Aorta (tissue), 4 donors: ENCODE data around the gene GPR155. TPM values are rescaled to one million over a fixed set of nuclear protein-coding genes. Genes with fewer than 3 reads are reported as not detected.

ENCODE experiments used
- polyA plus RNA-seq, 2 donors: library from polyadenylated mRNA; stranded (reverse); fragments of 200-250 nt; gene quantifications; one replicate each; pipeline ENCODE4 v1.2.3, GENCODE V29; 2013
- total RNA-seq, 2 donors: library from RNA; stranded (reverse); fragmentation: NEBNext Ultra II Directional; extraction: Animal tissue kit (Norgen Biotek cat#: 25700); gene quantifications; one replicate each; pipeline ENCODE4 v1.2.1, GENCODE V29; 2021
- donor health status: healthy with polysubstance abuse.
- donor health status: Bipolar disorder and iron deficiency.
- donor health status: DM: no; HTN: no; CAD: no.
- donor health status: DM: yes; HTN: yes; CAD: no.

GPR155 gene
- total and polyA plus RNA-seq, 4 donors = 0.25 to 15.9 (median 4.4) TPM

Other genes with a start within 250 kb of the GPR155 start
- 10 to 100 TPM; 45.2 to 55.3 TPM for gene OLA1, start 238.5 kb downstream of the GPR155 start, total RNA-seq
- gene OLA1, start 238.5 kb downstream of the GPR155 start, polyA plus RNA-seq = 10 to 100 TPM; 53.4 to 64.0 TPM
- not detected for gene SP9, start 152.1 kb downstream of the GPR155 start, total RNA-seq
- under 1 TPM in 1 of 2 donors, not detected in 1; 0.23 TPM for gene SP9, start 152.1 kb downstream of the GPR155 start, polyA plus RNA-seq
- gene SCRN3, start 91.3 kb downstream of the GPR155 start, total RNA-seq = 10 to 100 TPM; 13.9 to 22.6 TPM
- gene SCRN3, start 91.3 kb downstream of the GPR155 start, polyA plus RNA-seq = 10 to 100 TPM; 12.7 to 19.3 TPM
- 100 to 1,000 TPM; 107 to 118 TPM for gene WIPF1, start 110.8 kb upstream of the GPR155 start, total RNA-seq
- 10 to 100 TPM; 40.9 to 51.7 TPM for gene WIPF1, start 110.8 kb upstream of the GPR155 start, polyA plus RNA-seq